OCI-LY1 (cell line): ENCODE data around the gene TSN.

Source experiments
- H2AFZ ChIP-seq: fragments of 200-600 bp; sonication (generic), shearing (Covaris generic); 2 replicates; pipeline ENCODE4 v1.6.0; 2014; ENCODE audit warnings: antibody characterized with exemption, mild to moderate bottlenecking, low read length
- H3F3A ChIP-seq: fragments of 200-600 bp; sonication (generic), shearing (Covaris generic); 2 replicates; pipeline ENCODE4 v1.6.0; 2014; ENCODE audit warnings: mild to moderate bottlenecking, antibody characterized with exemption, low read length, moderate library complexity; ENCODE audit not compliant: insufficient read depth
- H3K27ac ChIP-seq: fragments of 200-600 bp; sonication (generic); 2 replicates; pipeline ENCODE4 v1.5.1; 2014; ENCODE audit warnings: low read length, mixed run types, mild to moderate bottlenecking, low read depth; ENCODE audit not compliant: poor library complexity, severe bottlenecking
- H3K27me3 ChIP-seq: fragments of 200-600 bp; sonication (generic); 2 replicates; pipeline ENCODE4 v1.6.0; 2014; ENCODE audit warnings: antibody characterized with exemption, mild to moderate bottlenecking, low read length, moderate library complexity; ENCODE audit not compliant: insufficient read depth
- H3K36me3 ChIP-seq: fragments of 200-600 bp; sonication (generic); 2 replicates; pipeline ENCODE4 v1.6.1; 2014; ENCODE audit warnings: mild to moderate bottlenecking, antibody characterized with exemption, low read length, moderate library complexity, mixed read lengths; ENCODE audit not compliant: insufficient read depth
- H3K4me1 ChIP-seq: fragments of 200-600 bp; sonication (generic); 2 replicates; pipeline ENCODE4 v1.5.1; 2014; ENCODE audit warnings: mild to moderate bottlenecking, low read length, moderate library complexity; ENCODE audit not compliant: insufficient read depth, severe bottlenecking
- H3K4me2 ChIP-seq: fragments of 200-600 bp; sonication (generic), shearing (Covaris generic); 2 replicates; pipeline ENCODE4 v1.6.1; 2014; ENCODE audit warnings: low read length
- H3K4me3 ChIP-seq: fragments of 200-600 bp; sonication (generic); 2 replicates; pipeline ENCODE4 v1.5.1; 2014; ENCODE audit warnings: low read length, low read depth, mild to moderate bottlenecking, mixed read lengths; ENCODE audit not compliant: poor library complexity, severe bottlenecking
- H3K79me2 ChIP-seq: fragments of 200-600 bp; shearing (Covaris generic); 2 replicates; pipeline ENCODE4 v1.6.1; 2016; ENCODE audit warnings: mixed run types, low read length, mixed read lengths; ENCODE audit not compliant: insufficient read depth
- H3K9ac ChIP-seq: fragments of 200-600 bp; sonication (generic), shearing (Covaris generic); 2 replicates; pipeline ENCODE4 v1.6.1; 2014; ENCODE audit warnings: mild to moderate bottlenecking, low read length, mixed read lengths
- H3K9me2 ChIP-seq: fragments of 200-600 bp; sonication (generic), shearing (Covaris generic); 2 replicates; pipeline ENCODE4 v1.6.1; 2014; ENCODE audit warnings: low read depth, mild to moderate bottlenecking, low read length, mixed read lengths
- H3K9me3 ChIP-seq: fragments of 200-600 bp; shearing (Covaris generic); 2 replicates; pipeline ENCODE4 v1.6.1; 2014; ENCODE audit warnings: low read length, mixed read lengths
- H4K20me1 ChIP-seq: fragments of 200-600 bp; sonication (generic), shearing (Covaris generic); 2 replicates; pipeline ENCODE4 v1.6.0; 2016; ENCODE audit warnings: mild to moderate bottlenecking, low read length; ENCODE audit not compliant: insufficient read depth
- EZH2 ChIP-seq: fragments of 200-600 bp; sonication (generic), shearing (Covaris generic); IDR thresholded peaks from 2 replicates; pipeline ENCODE4 v1.8.0; 2017; ENCODE audit warnings: borderline replicate concordance, mixed run types, mild to moderate bottlenecking, antibody characterized with exemption, low read length, moderate library complexity, mixed read lengths
- TF ChIP-seq, protein P1 (sequence below): fragments of 200-600 bp; sonication (generic), shearing (Covaris generic); IDR thresholded peaks from 2 replicates; pipeline ENCODE4 v1.5.1; 2017; ENCODE audit warnings: mild to moderate bottlenecking, antibody characterized with exemption, low read length, moderate library complexity, mixed read lengths

TSN gene

DNA sequence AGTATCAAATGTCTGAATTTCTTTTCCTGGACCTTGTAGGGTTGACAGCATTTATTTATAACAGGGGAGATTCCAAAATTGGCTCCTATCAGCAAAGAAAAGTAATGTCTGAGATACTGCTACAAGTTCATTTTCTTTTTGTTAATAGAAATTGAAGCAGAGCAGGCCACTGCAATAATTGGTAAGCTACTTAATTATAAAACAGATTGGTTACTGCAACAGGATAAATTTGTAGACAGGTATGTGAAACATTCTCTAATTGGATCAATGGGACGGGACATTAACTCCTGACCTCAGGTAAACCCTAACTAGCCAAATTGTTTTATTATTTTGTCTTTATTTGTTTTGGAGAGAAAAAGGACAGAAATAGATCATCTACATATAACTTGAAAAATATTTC, 39.3 kb upstream of the TSN start:
- H3K4me3 ChIP-seq, result no peak overlapping the region
- TF ChIP-seq EZH2, result no peak
- TF ChIP-seq, protein P1, sequence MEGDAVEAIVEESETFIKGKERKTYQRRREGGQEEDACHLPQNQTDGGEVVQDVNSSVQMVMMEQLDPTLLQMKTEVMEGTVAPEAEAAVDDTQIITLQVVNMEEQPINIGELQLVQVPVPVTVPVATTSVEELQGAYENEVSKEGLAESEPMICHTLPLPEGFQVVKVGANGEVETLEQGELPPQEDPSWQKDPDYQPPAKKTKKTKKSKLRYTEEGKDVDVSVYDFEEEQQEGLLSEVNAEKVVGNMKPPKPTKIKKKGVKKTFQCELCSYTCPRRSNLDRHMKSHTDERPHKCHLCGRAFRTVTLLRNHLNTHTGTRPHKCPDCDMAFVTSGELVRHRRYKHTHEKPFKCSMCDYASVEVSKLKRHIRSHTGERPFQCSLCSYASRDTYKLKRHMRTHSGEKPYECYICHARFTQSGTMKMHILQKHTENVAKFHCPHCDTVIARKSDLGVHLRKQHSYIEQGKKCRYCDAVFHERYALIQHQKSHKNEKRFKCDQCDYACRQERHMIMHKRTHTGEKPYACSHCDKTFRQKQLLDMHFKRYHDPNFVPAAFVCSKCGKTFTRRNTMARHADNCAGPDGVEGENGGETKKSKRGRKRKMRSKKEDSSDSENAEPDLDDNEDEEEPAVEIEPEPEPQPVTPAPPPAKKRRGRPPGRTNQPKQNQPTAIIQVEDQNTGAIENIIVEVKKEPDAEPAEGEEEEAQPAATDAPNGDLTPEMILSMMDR, result no peak
- H3K4me1 ChIP-seq, result peaks cover 9% of the 10 kb centered on the region
- no peaks in the 10 kb centered on the region for H3K36me3 ChIP-seq
- H3K9me3 ChIP-seq, result no peaks in the 10 kb centered on the region
- no peak overlapping the region for H3K9ac ChIP-seq
- H3K79me2 ChIP-seq, result no peaks in the 10 kb centered on the region
- H3F3A ChIP-seq, result no peaks in the 10 kb centered on the region
- H3K9me2 ChIP-seq, result no peaks in the 10 kb centered on the region
- no peak overlapping the region for H3K27ac ChIP-seq
- no peak overlapping the region for H3K4me2 ChIP-seq
- H2AFZ ChIP-seq, result no peak overlapping the region
- H3K27me3 ChIP-seq, result 0 out of 2 replicates have a peak, but pooled peaks cover 3% of the 10 kb centered on the region
- H4K20me1 ChIP-seq, result no peaks in the 10 kb centered on the region

DNA sequence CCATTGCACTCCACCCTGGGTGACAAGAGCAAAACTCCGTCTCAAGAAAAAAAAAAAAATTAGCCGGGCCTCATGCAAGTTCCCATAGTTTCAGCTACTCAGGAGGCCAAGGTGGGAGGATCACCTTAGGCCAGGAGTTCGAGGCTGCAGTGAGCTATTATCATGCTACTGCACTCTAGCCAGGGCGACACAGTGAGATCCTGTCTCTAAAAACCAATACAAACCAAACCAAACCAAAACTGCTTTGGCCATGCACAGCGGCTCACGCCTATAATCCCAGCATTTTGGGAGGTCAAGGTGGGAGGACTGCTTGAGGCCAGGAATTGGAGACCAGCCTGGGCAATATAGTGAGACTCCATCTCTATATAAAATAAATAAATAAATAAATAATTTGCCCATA, 37.9 kb upstream of the TSN start:
- H3K9me2 ChIP-seq, result no peaks in the 10 kb centered on the region
- no peak overlapping the region for H2AFZ ChIP-seq
- no peak overlapping the region for H3K27ac ChIP-seq
- H3K79me2 ChIP-seq, result no peaks in the 10 kb centered on the region
- no peaks in the 10 kb centered on the region for H3K9me3 ChIP-seq
- H3K27me3 ChIP-seq, result no peaks in the 10 kb centered on the region
- H3K4me1 ChIP-seq, result peaks cover 9% of the 10 kb centered on the region
- no peak overlapping the region for H3K4me2 ChIP-seq
- H3K9ac ChIP-seq, result no peak overlapping the region
- no peaks in the 10 kb centered on the region for H3F3A ChIP-seq
- no peaks in the 10 kb centered on the region for H4K20me1 ChIP-seq
- H3K36me3 ChIP-seq, result no peaks in the 10 kb centered on the region
- TF ChIP-seq EZH2, result no peak
- TF ChIP-seq, protein P1, result no peak
- no peak overlapping the region for H3K4me3 ChIP-seq

DNA sequence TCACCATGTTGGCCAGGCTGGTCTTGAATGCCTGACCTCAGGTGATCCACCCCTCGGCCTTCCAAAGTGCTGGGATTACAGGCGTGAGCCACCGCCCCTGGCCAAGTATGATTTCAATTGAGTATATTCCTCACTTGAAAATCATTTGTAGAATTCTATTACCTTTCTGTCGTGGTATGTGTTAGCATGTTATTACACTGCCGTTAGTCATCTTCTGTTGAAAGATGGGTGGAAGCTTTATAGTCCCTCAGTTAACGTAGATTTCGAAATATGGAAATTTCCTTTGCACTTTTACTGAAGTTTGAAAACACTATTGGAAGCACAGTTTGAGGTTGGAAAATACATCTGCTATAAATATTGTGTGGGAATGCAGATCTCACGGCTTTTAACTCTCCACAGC, 33.5 kb upstream of the TSN start:
- no peak overlapping the region for H3K4me3 ChIP-seq
- no peak overlapping the region for H3K4me2 ChIP-seq
- no peaks in the 10 kb centered on the region for H3K79me2 ChIP-seq
- H3K9ac ChIP-seq, result no peak overlapping the region
- H3K27ac ChIP-seq, result no peak overlapping the region
- no peak for TF ChIP-seq EZH2
- TF ChIP-seq, protein P1, result no peak
- no peaks in the 10 kb centered on the region for H4K20me1 ChIP-seq
- H3K36me3 ChIP-seq, result peaks cover 15% of the 10 kb centered on the region
- no peaks in the 10 kb centered on the region for H3K4me1 ChIP-seq
- peaks cover 5% of the 10 kb centered on the region; the same call in 1 of the 2 replicates for H3F3A ChIP-seq
- no peak overlapping the region for H2AFZ ChIP-seq
- no peaks in the 10 kb centered on the region for H3K9me3 ChIP-seq
- no peaks in the 10 kb centered on the region for H3K27me3 ChIP-seq
- H3K9me2 ChIP-seq, result no peaks in the 10 kb centered on the region
